Cerebellar cortex (tissue), 1 donor: Measurements from ENCODE around the gene ODR4.
"Not testable (repeated sequence)": the region's sequence is repeated elsewhere in the genome, so short reads cannot be mapped to it uniquely, and the experiment has no call there.

Source experiments
- DNase-seq: peaks from one replicate; pipeline ENCODE4 v3.0.0-alpha.2; 2015; ENCODE audit warnings: low spot score

The ODR4 gene

DNA sequence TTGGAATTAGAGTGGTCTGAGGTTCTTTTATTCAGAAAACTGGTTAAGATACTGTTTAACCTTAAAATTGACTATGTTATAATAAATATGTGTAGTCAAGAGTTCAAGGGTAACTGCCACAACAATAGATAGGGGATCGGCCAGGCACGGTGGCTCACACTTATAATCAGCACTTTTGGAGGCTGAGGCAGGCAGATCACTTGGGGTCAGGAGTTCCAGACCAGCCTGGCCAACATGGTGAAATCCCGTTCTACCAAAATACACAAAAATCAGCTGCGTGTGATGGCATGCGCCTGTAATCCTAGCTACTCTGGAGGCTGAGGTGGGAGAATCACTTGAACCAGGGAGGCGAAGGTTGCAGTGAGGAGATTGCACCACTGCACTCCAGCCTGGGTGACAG lies 45.8 kb downstream of the ODR4 start:
- no peak for DNase-seq

- DNase-seq: peak; percentile 30
These were observed 48.9 kb downstream of the ODR4 start for GRCh38 chr1:186424539-186424938.

- DNase-seq: no peak
These were observed 50.5 kb downstream of the ODR4 start for GRCh38 chr1:186426118-186426517.

GRCh38 chr1:186429017-186429416 lies 53.4 kb downstream of the ODR4 start:
- DNase-seq: no peak

- DNase-seq: no peak
These were observed 59.7 kb downstream of the ODR4 start for GRCh38 chr1:186435336-186435735.

DNA sequence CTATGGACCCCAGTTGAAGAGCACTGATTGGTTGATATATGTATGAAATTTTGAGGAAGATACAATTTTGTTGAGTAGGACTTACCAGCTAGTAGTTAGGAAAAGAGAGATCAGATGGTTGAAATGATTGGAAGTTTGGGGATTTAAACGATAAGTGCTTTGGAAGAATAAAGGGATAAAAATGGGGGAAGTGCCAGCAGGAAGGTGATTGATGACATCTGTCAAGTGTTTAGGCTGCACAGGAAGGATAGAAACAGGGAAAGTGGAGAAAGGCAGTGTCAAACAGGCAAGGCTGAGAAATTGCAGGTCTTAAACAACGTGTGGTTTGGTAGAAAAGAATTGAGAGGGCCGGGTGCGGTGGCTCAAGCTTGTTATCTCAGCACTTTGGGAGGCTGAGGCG lies 62.9 kb downstream of the ODR4 start:
- DNase-seq: no peak

DNA sequence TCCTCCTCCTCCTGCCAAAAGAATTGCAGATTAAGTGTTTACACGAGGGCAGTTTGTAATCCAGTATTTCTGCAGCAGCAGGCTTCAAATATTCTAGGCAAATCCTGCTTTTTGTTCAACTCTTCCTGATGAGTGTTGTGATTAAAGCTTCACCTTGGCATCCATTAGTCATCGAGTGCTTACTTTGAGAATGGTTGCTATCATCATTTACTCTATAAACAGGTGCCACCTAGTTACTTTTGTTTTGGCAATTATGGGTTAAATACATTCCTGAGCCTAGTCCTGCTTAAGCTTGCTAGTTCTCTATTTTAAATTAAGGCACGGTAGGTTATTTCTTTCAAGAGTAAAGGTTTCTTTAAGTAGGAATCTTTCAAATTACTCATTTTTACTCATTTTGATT lies 64.9 kb downstream of the ODR4 start:
- no peak for DNase-seq

DNA sequence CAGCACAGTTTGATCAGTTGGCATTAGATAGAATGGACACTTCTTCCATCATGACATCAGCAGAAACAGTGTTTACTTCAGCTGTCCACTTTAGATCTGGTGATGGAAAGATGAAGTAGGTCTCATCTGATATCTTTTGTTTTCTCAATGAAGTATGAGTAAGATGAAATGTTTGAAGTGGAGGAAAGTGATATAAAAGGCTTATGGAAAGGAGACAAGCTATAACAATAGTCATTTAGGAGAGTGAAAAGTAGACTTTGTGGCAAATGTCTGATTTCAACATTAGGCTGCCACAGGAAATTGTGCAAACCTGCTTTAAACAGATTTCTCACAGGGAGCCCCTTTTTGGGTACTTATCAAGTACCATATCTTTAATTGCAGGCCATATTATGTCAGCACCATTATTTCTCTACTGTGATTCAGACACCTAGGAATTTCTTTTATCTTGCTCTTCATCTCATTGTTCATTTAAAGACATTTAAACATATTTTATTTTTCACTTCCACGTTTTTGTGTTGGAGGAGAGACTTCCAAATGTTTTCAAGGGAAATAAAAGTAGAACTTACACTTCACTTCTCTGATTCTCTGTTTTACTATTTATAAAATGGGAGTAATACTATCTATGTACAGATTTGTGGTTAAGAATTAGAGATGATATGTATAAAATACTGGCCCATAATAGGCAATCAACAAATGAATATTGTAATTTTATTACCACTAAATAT lies 67.2 kb downstream of the ODR4 start:
- DNase-seq: no peak

DNA sequence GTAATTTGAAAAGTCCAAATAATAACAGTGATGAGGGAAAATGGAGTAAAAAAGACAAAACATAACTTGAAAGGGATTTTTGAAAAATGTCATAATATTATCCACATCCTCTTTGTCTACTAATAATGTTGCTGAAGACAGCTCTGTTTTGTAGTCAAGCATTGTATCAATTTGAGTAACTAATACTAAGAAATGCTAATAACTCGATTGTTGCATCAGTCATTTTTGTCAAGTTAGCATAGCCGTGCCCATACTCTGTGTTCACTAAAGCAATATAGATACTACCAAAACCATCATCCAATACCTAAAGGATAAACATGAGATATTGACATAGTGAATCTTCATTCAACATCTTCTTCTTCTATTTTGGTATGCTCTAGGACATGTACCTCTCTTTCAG lies 68.0 kb downstream of the ODR4 start:
- no peak for DNase-seq

DNA sequence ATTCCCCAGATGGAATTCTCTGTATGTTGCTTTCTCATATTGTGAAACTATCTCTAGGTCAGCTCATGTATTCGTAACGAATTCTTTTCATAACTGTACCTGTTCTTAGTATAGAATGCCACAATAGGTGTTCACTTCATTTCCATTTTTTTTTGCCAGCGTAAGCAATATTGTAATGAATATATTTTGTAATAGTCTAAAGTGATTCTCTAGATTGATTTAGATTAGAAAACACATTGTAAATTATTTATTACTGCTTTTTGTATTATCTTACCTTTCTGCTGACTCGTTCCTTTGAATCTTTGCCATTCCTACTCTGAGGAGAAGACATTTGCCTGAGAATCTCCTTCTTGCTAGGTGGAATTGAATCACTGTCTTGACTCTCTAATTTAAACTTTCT lies 70.5 kb downstream of the ODR4 start:
- no peak for DNase-seq

- DNase-seq: no peak
These were observed 79.3 kb downstream of the ODR4 start for GRCh38 chr1:186454981-186455380.

- no peak for DNase-seq
These were observed 81.2 kb downstream of the ODR4 start for GRCh38 chr1:186456729-186457255.

GRCh38 chr1:186459161-186459560 lies 83.5 kb downstream of the ODR4 start:
- not testable (repeated sequence) for DNase-seq

GRCh38 chr1:186461014-186461413 lies 85.4 kb downstream of the ODR4 start, which contains the start of gene PDC:
TSS of gene PDC (minus strand) at chr1:186461114. CDS start at chr1:186449459, 11,655 bp downstream.
- no peak for DNase-seq

- DNase-seq: no peak
These were observed 87.9 kb downstream of the ODR4 start for GRCh38 chr1:186463511-186463910.

DNA sequence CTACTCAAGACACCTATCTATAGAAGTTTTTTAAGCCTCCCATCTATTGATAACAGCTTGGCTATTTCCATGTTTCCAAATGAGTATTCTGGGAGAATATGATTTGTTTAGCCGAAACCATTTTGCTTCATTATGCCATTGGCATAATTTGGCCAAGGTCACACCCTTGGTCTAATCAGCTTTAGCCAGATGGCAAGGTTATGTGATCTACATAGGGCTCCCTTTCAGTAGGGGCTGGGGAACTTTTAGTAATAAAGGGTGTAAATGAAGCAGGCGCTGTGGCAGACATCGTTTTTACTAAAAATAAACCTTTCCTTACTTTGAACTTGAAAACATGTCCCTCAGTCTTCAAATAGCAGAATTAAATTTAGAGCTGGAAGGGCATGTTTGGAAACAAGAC lies 88.3 kb downstream of the ODR4 start:
- no peak for DNase-seq

DNA sequence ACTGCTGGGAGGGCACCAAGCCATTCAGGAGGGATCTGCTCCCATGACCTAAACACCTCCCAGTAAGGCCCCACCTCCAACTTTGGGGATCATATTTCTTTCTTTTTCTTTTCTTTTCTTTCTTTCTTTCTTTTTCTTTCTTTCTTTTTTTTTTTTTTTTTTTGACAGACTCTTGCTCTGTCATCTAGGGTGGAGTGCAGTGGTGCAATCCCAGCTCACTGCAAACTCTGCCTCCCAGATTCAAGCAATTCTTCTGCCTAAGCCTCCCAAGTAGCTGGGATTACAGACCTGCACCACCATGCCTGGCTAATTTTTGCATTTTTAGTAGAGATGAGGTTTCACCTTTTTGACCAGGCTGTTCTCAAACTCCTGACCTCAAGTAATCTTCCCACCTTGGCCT lies 89.9 kb downstream of the ODR4 start:
- DNase-seq: not testable (repeated sequence)

- no peak for DNase-seq
These were observed 90.3 kb downstream of the ODR4 start for GRCh38 chr1:186465946-186466345.
